Right atrium auricular region (tissue), 2 donors: ENCODE results near the gene TARS3. TPM values are rescaled to one million over a fixed set of nuclear protein-coding genes. Genes with fewer than 3 reads are reported as not detected.
A peak's percentile ranks its signal among the peaks of the same experiment; 100 is the strongest.
"Not testable (repeated sequence)": the region's sequence is repeated elsewhere in the genome, so short reads cannot be mapped to it uniquely, and the experiment has no call there.

ENCODE experiments used
- DNase-seq: peaks from one replicate; pipeline ENCODE4 v3.0.0-alpha.2; 2019; ENCODE audit warnings: low spot score
- H3K27ac ChIP-seq, 2 donors: fragments of 200-600 bp; sonication (generic); 1 replicate in 1 of 2; 2 replicates in 1 of 2; pipeline ENCODE4 v1.5.1; 2016 to 2019
- H3K27me3 ChIP-seq, 2 donors: fragments of 200-600 bp; sonication (generic); one replicate each; pipeline versions ENCODE4 v1.5.1 to v1.6.0; 2017 to 2019
- H3K36me3 ChIP-seq: fragments of 200-600 bp; sonication (generic); one replicate; pipeline ENCODE4 v1.5.1; 2016
- H3K4me1 ChIP-seq, 2 donors: fragments of 200-600 bp; sonication (generic); one replicate each; pipeline versions ENCODE4 v1.5.1 to v1.6.0; 2017 to 2019
- H3K4me3 ChIP-seq, 2 donors: fragments of 200-600 bp; sonication (generic); 1 replicate in 1 of 2; 2 replicates in 1 of 2; pipeline ENCODE4 v1.5.1; 2017 to 2019; ENCODE audit warnings: mild to moderate bottlenecking in 1 of 2, moderate library complexity in 1 of 2
- H3K9me3 ChIP-seq, 2 donors: fragments of 200-600 bp; sonication (generic); one replicate each; pipeline ENCODE4 v1.5.1; 2019
- CTCF ChIP-seq, 2 donors: fragments of 200-600 bp; sonication (generic); IDR thresholded peaks; one replicate each; pipeline ENCODE4 v1.5.1; 2019; ENCODE audit warnings: antibody characterized with exemption in 2 of 2
- total RNA-seq, 2 donors: library from RNA; depleted of rRNA; stranded (reverse); fragments of >200 nt; gene quantifications; one replicate each; pipeline ENCODE4 v1.1.0, GENCODE V29; 2016

TARS3 gene
- 10 to 100 TPM; 24.4 to 33.0 TPM for total RNA-seq

GRCh38 chr15:101723874-101724674 is at the start of gene TARS3:
TSS of gene TARS3 (minus strand) at chr15:101724473. CDS start at chr15:101724387, 86 bp downstream.
- Histone ChIP-seq H3K4me3 (peak within 1 kb of the TSS; percentile 75 to 85), H3K9me3 (no peaks in the 10 kb centered on the region), H3K36me3 (peaks cover 17% of the 10 kb centered on the region), H3K4me1 (peaks cover 0 to 11% of the 10 kb centered on the region in 2 donors), H3K27me3 (no peaks in the 10 kb centered on the region), H3K27ac (peak within 1 kb of the TSS; percentile 86 to 92)
- TF ChIP-seq CTCF (IDR thresholded peaks at IDR 0.05): no peak
- peak; percentile 92 for DNase-seq

DNA sequence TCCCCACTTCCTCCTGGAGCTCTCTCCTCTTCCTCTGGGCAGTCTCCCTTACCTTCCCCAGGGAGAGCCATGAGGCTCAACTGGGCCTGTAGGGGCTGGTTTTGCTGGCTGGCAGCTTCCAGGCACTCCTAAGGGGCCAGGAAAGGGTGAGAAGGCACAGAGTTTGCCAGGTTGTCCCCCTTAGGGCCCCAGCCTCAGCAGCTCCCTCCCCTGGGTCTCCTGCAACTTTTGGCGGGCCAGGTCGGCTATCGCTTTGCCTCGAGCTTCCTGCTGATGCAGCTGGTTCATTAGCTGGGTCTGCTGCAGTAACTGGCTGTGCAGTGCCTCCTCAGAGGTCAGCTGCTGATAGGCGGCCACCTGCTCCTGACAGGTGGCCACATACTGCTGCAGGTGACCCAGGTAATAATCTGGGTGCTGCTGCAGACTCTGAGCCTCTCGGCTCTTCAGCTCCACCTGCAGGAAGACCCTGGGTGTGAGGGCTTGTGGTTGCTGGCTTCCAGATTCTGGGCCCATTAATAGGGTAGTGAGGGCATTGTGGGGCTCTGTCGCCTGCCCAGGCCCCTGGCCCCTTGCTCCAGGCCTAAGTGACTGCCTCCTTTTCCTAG is 49.3 kb upstream of the TARS3 start:
- DNase-seq: no peak

DNA sequence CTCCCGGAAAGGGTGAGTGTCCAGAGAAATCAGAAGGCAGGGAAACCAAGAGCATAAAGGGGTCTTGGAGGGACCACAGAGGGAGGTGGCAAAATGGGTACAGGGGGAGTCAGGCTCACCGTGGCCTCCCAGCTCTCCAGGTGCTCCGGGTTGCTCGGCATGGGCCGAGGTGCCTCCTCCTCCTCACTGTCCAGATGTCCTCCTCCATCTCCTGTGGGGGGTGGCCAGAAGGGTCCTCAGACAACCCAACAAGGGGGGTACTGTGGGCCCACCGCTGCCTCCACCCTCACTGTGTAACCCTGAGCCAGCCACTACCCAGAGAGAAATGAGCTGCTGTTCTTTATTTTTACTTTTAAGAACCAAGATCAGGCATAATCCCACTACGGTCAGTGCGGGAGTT is 48.6 kb upstream of the TARS3 start:
- no peak for TF ChIP-seq CTCF (IDR thresholded peaks at IDR 0.05)
- H3K4me3 ChIP-seq: no peak overlapping the region
- no peaks in the 10 kb centered on the region for H3K9me3 ChIP-seq

More for the DNA sequence above, 49.3 kb upstream of the TARS3 start:
- H3K36me3 ChIP-seq: no peaks in the 10 kb centered on the region
- H3K27ac ChIP-seq: no peak overlapping the region
- H3K4me3 ChIP-seq: no peak overlapping the region
- no peak for TF ChIP-seq CTCF (IDR thresholded peaks at IDR 0.05)
- no peaks in the 10 kb centered on the region for H3K27me3 ChIP-seq
- no peaks in the 10 kb centered on the region for H3K9me3 ChIP-seq
- H3K4me1 ChIP-seq: no peaks in the 10 kb centered on the region

GRCh38 chr15:101767083-101767640 is 42.9 kb upstream of the TARS3 start:
- H3K4me1 ChIP-seq, DNase-seq, H3K27me3 ChIP-seq, H3K27ac ChIP-seq, H3K4me3 ChIP-seq, H3K9me3 ChIP-seq, H3K36me3 ChIP-seq: not testable (repeated sequence)

More for the DNA sequence above, 48.6 kb upstream of the TARS3 start:
- Histone ChIP-seq H3K36me3 (no peaks in the 10 kb centered on the region), H3K4me1 (no peaks in the 10 kb centered on the region), H3K27ac (no peak overlapping the region), H3K27me3 (no peaks in the 10 kb centered on the region)
- no peak for DNase-seq

GRCh38 chr15:101765772-101766456 is 41.6 kb upstream of the TARS3 start:
- Histone ChIP-seq H3K27ac (no peak overlapping the region), H3K36me3 (no peaks in the 10 kb centered on the region), H3K4me3 (no peak overlapping the region), H3K4me1 (no peaks in the 10 kb centered on the region), H3K27me3 (no peaks in the 10 kb centered on the region), H3K9me3 (no peaks in the 10 kb centered on the region)
- TF ChIP-seq CTCF (IDR thresholded peaks at IDR 0.05): no peak
- no peak for DNase-seq

GRCh38 chr15:101765340-101765671 is 41.0 kb upstream of the TARS3 start:
- H3K27me3 ChIP-seq, H3K9me3 ChIP-seq, H3K4me3 ChIP-seq, H3K27ac ChIP-seq, DNase-seq, H3K36me3 ChIP-seq, H3K4me1 ChIP-seq: not testable (repeated sequence)

DNA sequence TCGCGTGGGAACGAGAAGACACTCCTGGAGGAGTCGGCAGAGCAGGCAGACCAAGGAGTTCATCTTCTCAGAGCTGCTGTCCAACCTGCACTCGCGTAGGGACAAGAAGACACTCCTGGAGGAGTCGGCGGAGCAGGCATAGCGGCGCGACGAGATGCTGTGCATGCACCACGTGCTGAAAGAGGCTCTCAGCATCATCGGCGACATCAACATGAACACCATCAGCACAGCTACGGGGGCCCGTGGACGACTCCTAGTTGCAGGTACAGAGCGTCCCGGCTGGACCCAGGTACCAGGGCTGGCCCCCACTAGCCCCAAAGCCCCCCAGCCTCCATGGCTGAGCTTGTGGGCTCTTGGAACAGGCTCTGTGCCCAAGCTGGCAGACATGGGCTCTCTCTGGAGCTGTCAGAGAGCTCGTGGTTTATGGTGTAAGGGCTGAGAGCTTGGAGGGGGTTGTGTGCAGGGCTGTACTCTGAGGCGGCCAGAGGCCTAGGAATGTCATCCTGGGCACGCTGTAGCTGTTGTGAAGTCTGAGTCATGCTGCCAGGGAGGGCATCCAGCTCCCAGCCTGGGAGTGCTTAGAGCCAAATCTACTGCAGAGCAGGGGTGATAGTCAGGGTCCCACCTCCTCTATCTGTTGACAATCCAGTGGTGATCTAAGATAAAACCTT is 40.5 kb upstream of the TARS3 start:
- not testable (repeated sequence) for H3K9me3 ChIP-seq, H3K4me3 ChIP-seq, H3K27ac ChIP-seq, DNase-seq, H3K27me3 ChIP-seq, H3K4me1 ChIP-seq, H3K36me3 ChIP-seq

DNA sequence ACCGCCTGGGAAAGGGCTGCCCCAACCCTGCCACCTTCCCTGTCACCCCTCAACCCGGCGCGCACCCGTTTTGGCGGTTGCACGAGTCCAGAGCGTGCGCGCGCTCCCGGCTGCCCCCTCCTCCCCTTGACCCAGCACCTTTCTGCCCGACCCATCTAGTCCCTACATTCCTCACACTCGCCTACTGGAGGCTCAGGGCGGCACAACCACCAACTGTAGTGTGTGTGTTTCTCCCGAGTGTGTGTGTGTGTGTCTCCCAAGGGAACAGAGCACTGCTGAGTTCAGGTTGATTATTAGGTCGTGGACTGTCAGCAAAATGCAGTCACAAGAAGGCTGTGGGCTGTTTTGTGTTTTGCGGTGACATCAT is 22.4 kb upstream of the TARS3 start:
- H3K36me3 ChIP-seq, H3K27ac ChIP-seq, DNase-seq, H3K4me1 ChIP-seq, H3K27me3 ChIP-seq, H3K9me3 ChIP-seq: not testable (repeated sequence)
- H3K4me3 ChIP-seq: peak overlapping the region in 1 of 2 donors; percentile 51

DNA sequence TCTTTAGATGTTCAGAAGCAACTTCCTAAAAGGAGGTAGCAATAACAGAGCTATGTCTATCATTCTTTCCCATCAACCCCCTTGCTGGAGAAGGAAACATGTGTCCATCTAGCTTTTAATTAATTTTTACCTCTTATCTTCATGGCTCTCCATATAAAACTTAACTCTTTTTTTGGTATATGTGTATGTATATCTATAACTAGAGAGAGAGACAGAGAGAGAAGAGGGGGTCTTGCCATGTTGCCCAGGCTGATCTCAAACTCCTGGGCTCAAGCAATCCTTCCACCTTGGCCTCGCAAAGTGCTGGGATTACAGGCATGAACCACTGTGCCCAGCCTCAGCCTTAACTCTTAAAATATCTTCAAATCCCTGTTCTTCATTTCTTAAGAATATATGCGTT is 10.6 kb upstream of the TARS3 start:
- DNase-seq, H3K4me1 ChIP-seq, H3K9me3 ChIP-seq, H3K4me3 ChIP-seq, H3K36me3 ChIP-seq, H3K27me3 ChIP-seq, H3K27ac ChIP-seq: not testable (repeated sequence)
